Measurements from ENCODE around the gene RPL27A. TPM values are rescaled to one million over a fixed set of nuclear protein-coding genes. Genes with fewer than 3 reads are reported as not detected.

The RPL27A gene
- total RNA-seq, 1 experiment from 2014 or later: 560 TPM

- Histone ChIP-seq H4K20me1 (ENCODE audit: insufficient read depth) (no peaks in the 10 kb centered on the region), H3K27me3 (ENCODE audit: insufficient read depth, low read depth) (no peaks in the 10 kb centered on the region), H2AFZ (no peak overlapping the region), H3K4me3 (no peak overlapping the region), H3F3A (ENCODE audit: insufficient read depth, low read depth) (no peaks in the 10 kb centered on the region), H3K4me1 (replicated peaks; ENCODE audit: insufficient read depth) (no peaks in the 10 kb centered on the region), H3K9me2 (ENCODE audit: insufficient read depth) (no peaks in the 10 kb centered on the region), H3K36me3 (ENCODE audit: low read depth) (no peaks in the 10 kb centered on the region), H3K9me3 (ENCODE audit: insufficient read depth, low read depth) (no peaks in the 10 kb centered on the region), H3K79me2 (ENCODE audit: low read depth) (no peaks in the 10 kb centered on the region), H3K27ac (no peak overlapping the region), H3K4me2 (no peak overlapping the region)
- BruUV-seq (replicated peaks): no TSS peak
- intact Hi-C loops (cut with micrococcal nuclease; ENCODE audit: unreplicated experiment): no loop called here
- DNase-seq: no peak
- TF ChIP-seq CTCF (conservative IDR thresholded peaks at IDR 0.05) (no peak), EZH2 (IDR thresholded peaks at IDR 0.05; ENCODE audit: low read depth) (no peak)
- ChIA-PET CTCF (no interaction called here), POLR2A (ENCODE audit: unreplicated experiment) (no interaction called here)
Observed at GRCh38 chr11:8706673-8707432, 24.3 kb downstream of the RPL27A start.

- no peak overlapping the region for H2AFZ ChIP-seq
- TF ChIP-seq EZH2 (IDR thresholded peaks at IDR 0.05; ENCODE audit: low read depth): no peak
- DNase-seq: no peak
- no peaks in the 10 kb centered on the region for H3K9me2 ChIP-seq (ENCODE audit: insufficient read depth)
- H3K4me1 ChIP-seq (replicated peaks; ENCODE audit: insufficient read depth): no peaks in the 10 kb centered on the region
- intact Hi-C loops (cut with micrococcal nuclease; ENCODE audit: unreplicated experiment): no loop called here
- H3K36me3 ChIP-seq (ENCODE audit: low read depth): no peaks in the 10 kb centered on the region
- no peaks in the 10 kb centered on the region for H3F3A ChIP-seq (ENCODE audit: insufficient read depth, low read depth)
- H3K4me3 ChIP-seq: no peak overlapping the region
- no peaks in the 10 kb centered on the region for H3K27me3 ChIP-seq (ENCODE audit: insufficient read depth, low read depth)
- H3K79me2 ChIP-seq (ENCODE audit: low read depth): no peaks in the 10 kb centered on the region
- H3K4me2 ChIP-seq: no peak overlapping the region
- CTCF ChIA-PET: interaction anchor here (0.6 kb wide), 1 partner anchor 253 kb away, joined by 7 read pairs; no protein-coding TSS in a partner anchor
- no peaks in the 10 kb centered on the region for H4K20me1 ChIP-seq (ENCODE audit: insufficient read depth)
- BruUV-seq (replicated peaks): no TSS peak
- POLR2A ChIA-PET (ENCODE audit: unreplicated experiment): no interaction called here
- no peaks in the 10 kb centered on the region for H3K9me3 ChIP-seq (ENCODE audit: insufficient read depth, low read depth)
- H3K27ac ChIP-seq: no peak overlapping the region
Observed at GRCh38 chr11:8707541-8708191, 25.1 kb downstream of the RPL27A start.

- Histone ChIP-seq H3K27me3 (ENCODE audit: insufficient read depth, low read depth) (no peaks in the 10 kb centered on the region), H3K9me3 (ENCODE audit: insufficient read depth, low read depth) (no peaks in the 10 kb centered on the region), H3K4me1 (replicated peaks; ENCODE audit: insufficient read depth) (no peaks in the 10 kb centered on the region), H3K4me3 (no peak overlapping the region), H3K79me2 (ENCODE audit: low read depth) (no peaks in the 10 kb centered on the region), H3K4me2 (no peak overlapping the region), H3K9me2 (ENCODE audit: insufficient read depth) (no peaks in the 10 kb centered on the region), H3K27ac (no peak overlapping the region), H3F3A (ENCODE audit: insufficient read depth, low read depth) (no peaks in the 10 kb centered on the region), H3K36me3 (ENCODE audit: low read depth) (no peaks in the 10 kb centered on the region), H4K20me1 (ENCODE audit: insufficient read depth) (no peaks in the 10 kb centered on the region), H2AFZ (no peak overlapping the region)
- BruUV-seq (replicated peaks): no TSS peak
- POLR2A ChIA-PET (ENCODE audit: unreplicated experiment): no interaction called here
- no peak for TF ChIP-seq EZH2 (IDR thresholded peaks at IDR 0.05; ENCODE audit: low read depth)
- TF ChIP-seq CTCF (conservative IDR thresholded peaks at IDR 0.05): no peak
- CTCF ChIA-PET: no interaction called here
- intact Hi-C loops (cut with micrococcal nuclease; ENCODE audit: unreplicated experiment): no loop called here
- DNase-seq: no peak
Observed at GRCh38 chr11:8709002-8709672, 26.5 kb downstream of the RPL27A start.
